ES-I3 (cell line): ENCODE data around the gene AP5B1.
"Not testable (repeated sequence)": the region's sequence is repeated elsewhere in the genome, so short reads cannot be mapped to it uniquely, and the experiment has no call there.

ENCODE experiments used
- H3K36me3 ChIP-seq: 2 replicates; pipeline ENCODE4 v1.6.1; 2013; ENCODE audit warnings: mild to moderate bottlenecking, low read length, control low read depth, moderate library complexity; ENCODE audit not compliant: insufficient read depth
- H3K4me1 ChIP-seq: 2 replicates; pipeline ENCODE4 v1.6.1; 2013; ENCODE audit warnings: mild to moderate bottlenecking, control low read depth, low read length; ENCODE audit not compliant: insufficient read depth
- H3K9ac ChIP-seq: 2 replicates; pipeline ENCODE4 v1.6.1; 2013; ENCODE audit warnings: low read depth, mild to moderate bottlenecking, low read length, moderate library complexity
- H3K9me3 ChIP-seq: 2 replicates; pipeline ENCODE4 v1.6.1; 2013; ENCODE audit warnings: mild to moderate bottlenecking, low read length, moderate library complexity; ENCODE audit not compliant: control insufficient read depth, insufficient read depth

The AP5B1 gene

DNA sequence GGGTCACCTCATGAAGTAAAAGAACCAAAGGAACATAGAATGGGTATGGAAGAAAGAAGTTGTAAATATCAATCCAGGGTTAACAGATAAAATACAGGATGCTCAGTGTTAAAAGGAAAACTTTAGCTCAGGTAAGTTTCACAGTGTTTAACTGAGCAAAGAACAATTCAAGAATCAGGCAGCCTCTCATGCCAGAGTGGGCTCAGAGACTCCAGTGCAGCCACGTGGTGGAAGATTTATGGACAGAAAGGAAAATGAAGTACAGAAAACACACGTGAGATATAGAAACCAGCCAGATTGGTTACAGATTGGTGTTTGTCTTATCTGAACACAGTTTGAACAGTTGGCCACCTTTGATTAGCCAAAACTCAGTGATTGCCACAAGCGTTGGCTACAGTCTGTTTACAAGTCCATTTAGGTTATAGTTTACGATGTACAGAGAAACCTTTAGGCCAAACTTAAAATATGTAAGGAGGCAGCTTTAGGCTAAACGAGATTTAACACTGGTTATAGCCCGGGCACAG is 9.1 kb downstream of the AP5B1 start:
- Histone ChIP-seq H3K9me3 (no peaks in the 10 kb centered on the region), H3K4me1 (no peaks in the 10 kb centered on the region), H3K36me3 (no peaks in the 10 kb centered on the region), H3K9ac (no peak overlapping the region)

DNA sequence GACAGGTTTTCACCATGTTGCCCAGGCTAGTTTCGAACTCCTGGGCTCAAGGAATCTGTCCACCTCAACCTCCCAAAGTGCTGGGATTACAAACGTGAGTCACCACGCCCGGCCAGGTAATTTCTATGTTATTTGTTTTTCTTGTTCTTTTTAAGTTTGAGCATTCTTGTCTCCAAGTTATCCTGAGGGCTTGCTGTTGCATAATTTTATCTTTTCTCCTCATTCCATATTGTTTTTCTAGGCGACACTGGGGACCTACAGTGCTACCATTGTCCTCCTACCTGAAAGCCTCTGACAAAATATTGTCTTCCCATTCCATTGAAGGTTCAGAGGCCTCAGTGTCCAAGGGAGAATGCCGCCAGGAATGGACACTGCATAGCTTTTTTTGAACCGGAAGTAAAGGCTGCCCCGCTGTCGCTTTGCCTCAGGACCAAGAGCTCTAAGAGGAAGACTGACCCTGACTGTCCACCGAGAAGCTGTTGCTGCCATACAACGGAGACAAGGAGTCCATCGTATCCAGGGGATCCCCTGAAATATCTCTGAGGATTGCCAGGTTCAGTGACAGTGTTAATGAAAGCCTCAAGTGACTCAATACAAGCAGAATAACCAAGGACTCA is 9.7 kb downstream of the AP5B1 start:
- Histone ChIP-seq H3K36me3 (no peaks in the 10 kb centered on the region), H3K9ac (no peak overlapping the region), H3K4me1 (no peaks in the 10 kb centered on the region), H3K9me3 (no peaks in the 10 kb centered on the region)

DNA sequence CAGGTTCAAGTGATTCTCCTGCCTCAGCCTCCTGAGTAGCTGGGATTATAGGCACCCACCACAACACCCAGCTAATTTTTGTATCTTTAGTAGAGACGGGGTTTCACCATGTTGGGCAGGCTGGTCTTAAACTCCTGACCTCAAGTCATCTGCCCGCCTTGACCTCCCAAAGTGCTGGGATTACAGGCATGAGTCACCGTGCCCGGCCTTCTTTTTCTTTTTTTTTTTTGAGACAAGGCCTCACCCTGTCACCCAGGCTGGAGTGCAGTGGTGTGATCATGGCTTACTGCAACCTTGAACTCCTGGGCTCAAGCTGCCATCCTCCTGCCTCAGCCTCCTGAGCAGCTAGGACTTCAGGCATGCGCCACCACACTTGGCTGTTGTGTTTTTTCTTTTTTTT is 13.0 kb downstream of the AP5B1 start:
- not testable (repeated sequence) for H3K36me3 ChIP-seq, H3K9me3 ChIP-seq, H3K9ac ChIP-seq, H3K4me1 ChIP-seq

DNA sequence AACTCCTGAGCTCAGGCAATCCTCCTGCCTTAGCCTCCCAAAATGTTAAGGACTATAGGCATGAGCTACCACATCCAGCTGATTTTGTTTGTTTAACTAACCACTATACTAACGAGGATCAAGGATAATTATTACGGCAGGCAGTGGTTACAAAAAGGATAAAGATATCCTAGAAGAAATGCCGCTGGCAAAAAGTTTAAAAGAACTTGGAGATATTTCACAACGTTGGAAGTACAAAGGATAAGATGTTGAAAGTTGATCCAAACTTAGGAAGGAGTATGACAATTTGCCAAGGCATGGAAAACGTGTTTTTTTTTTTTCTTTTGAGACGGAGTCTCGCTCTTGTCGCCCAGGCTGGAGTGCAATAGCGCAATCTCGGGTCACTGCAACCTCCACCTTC is 13.4 kb downstream of the AP5B1 start:
- H3K36me3 ChIP-seq: no peaks in the 10 kb centered on the region
- H3K4me1 ChIP-seq: no peaks in the 10 kb centered on the region
- H3K9ac ChIP-seq: no peak overlapping the region
- no peaks in the 10 kb centered on the region for H3K9me3 ChIP-seq

DNA sequence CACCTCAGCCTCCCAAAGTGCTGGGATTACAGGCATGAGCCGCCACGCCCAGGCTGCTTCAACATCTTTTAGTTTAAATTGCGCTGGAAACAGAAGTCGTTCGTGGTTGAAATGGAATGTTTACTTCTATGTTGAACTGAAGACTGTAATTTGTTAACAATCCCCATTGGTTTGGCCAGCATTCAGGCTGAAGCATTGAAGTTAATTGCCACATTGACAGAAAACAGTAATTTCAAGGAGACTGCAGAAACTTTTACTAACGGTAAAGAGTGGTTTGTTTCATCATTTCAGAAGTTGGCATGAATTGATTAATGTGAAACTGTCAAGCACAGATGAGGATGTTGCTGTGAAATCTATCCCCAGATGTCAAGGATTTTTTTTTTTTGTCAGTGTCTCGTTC is 14.2 kb downstream of the AP5B1 start:
- no peaks in the 10 kb centered on the region for H3K4me1 ChIP-seq
- H3K36me3 ChIP-seq: no peaks in the 10 kb centered on the region
- H3K9ac ChIP-seq: no peak overlapping the region
- H3K9me3 ChIP-seq: no peaks in the 10 kb centered on the region

DNA sequence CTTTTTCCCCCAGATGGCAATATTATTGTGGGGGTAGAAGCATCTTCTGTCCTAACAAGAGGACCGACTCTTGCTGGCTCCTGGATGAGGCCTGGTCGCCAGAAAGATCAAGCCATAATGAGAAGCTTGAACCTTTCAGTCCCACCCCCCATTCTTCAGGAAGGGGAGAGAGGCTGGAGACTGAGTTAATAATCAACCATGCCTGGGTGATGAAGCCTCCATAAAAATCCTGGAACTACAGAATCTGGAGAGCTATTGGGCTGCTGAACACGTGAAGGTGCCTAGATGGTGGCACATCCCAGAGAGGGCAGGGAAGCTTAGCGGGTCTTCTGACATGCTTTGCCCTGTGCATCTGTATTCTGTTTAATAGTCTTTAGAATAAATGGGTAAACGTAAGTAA is 16.3 kb downstream of the AP5B1 start:
- Histone ChIP-seq H3K36me3 (no peaks in the 10 kb centered on the region), H3K4me1 (no peaks in the 10 kb centered on the region), H3K9me3 (no peaks in the 10 kb centered on the region), H3K9ac (no peak overlapping the region)

DNA sequence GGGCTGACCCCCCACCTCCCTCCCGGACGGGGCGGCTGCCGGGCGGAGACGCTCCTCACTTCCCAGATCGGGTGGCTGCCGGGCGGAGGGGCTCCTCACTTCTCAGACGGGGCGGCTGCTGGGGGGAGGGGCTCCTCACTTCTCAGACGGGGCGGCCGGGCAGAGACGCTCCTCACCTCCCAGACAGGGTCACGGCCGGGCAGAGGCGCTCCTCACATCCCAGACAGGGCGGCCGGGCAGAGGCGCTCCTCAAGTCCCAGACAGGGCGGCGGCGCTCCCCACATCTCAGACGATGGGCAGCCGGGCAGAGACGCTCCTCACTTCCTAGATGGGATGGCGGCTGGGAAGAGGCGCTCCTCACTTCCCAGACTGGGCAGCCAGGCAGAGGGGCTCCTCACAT is 18.0 kb downstream of the AP5B1 start:
- H3K4me1 ChIP-seq, H3K9me3 ChIP-seq, H3K36me3 ChIP-seq, H3K9ac ChIP-seq: not testable (repeated sequence)

DNA sequence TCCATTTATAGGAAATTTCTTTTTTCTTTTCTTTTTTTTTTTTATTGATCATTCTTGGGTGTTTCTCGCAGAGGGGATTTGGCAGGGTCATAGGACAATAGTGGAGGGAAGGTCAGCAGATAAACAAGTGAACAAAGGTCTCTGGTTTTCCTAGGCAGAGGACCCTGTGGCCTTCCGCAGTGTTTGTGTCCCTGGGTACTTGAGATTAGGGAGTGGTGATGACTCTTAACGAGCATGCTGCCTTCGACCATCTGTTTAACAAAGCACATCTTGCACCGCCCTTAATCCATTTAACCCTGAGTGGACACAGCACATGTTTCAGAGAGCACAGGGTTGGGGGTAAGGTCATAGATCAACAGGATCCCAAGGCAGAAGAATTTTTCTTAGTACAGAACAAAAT is 18.6 kb downstream of the AP5B1 start:
- H3K4me1 ChIP-seq, H3K9me3 ChIP-seq, H3K9ac ChIP-seq, H3K36me3 ChIP-seq: not testable (repeated sequence)

DNA sequence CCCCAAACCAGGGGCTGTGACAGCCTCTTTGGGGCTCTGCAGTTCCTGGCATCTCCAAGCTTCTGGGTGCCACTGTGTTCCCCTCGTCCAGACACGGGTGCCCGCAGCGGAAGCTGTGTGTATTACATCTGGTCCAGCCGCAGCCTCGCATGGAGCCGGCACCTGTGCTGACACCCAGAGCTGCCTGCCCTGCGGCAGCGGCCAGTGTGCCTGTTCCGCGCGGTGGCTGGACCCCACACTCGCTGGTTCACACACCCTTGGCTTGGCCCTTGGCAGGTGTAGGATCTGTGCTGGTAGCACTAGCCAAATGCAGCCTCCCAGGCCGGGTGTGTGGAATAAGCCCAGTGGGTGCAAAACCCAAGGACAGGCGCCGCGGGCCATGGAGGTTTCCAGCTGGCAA is 35.7 kb downstream of the AP5B1 start:
- Histone ChIP-seq H3K9me3 (no peaks in the 10 kb centered on the region), H3K36me3 (no peaks in the 10 kb centered on the region), H3K9ac (no peak overlapping the region), H3K4me1 (no peaks in the 10 kb centered on the region)

DNA sequence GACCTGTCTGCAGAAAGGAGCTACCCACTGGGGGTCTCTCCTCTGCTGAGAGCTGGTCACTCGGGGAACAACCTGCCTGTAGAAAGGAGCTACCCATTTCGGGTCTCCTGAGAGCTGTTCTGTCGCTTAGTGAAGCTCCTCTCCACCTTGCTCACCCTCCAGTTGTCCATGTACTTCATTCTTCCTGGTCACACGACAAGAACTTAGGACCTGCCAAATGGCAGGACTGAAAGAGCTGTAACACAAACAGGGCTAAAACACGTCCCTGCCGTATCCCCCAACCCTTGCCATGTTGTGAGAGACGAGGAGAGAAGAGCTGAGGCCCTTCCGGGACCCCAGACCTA is 36.1 kb downstream of the AP5B1 start:
- no peaks in the 10 kb centered on the region for H3K36me3 ChIP-seq
- H3K9me3 ChIP-seq: no peaks in the 10 kb centered on the region
- H3K4me1 ChIP-seq: no peaks in the 10 kb centered on the region
- H3K9ac ChIP-seq: no peak overlapping the region

DNA sequence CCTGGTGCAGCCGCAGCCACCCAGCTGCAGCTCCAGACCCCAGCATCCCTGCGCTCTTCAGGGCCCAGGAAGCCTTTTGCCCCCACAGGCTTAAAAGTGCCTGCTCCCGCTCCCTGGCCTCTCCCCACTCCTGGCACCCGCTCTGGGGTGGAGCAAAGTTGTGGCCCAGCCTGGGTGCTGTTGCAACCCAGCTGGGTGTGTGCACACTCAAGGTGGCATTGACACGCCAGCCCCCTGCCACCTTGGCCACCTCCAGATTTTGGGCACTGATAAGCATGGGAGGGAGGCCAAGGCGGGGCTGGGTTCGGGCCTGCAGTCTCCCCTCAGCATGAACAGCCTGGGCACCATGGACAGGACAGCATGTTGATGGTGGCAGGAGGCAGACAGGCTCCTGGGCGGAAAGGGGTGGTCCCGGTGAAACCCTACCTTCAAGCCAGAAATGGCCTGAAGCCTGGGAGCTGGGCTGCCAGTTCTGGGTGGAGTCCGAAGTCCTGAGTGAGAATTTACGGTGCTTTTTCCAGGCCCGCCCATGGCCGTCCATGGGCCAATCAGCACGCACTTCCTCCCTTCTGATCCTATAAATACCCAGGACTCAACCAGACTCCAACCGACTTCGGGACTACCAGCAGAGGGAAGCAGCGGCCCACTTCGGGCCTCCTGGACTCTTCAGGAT is 36.6 kb downstream of the AP5B1 start:
- H3K4me1 ChIP-seq: no peaks in the 10 kb centered on the region
- H3K9ac ChIP-seq: no peak overlapping the region
- H3K36me3 ChIP-seq: no peaks in the 10 kb centered on the region
- no peaks in the 10 kb centered on the region for H3K9me3 ChIP-seq

DNA sequence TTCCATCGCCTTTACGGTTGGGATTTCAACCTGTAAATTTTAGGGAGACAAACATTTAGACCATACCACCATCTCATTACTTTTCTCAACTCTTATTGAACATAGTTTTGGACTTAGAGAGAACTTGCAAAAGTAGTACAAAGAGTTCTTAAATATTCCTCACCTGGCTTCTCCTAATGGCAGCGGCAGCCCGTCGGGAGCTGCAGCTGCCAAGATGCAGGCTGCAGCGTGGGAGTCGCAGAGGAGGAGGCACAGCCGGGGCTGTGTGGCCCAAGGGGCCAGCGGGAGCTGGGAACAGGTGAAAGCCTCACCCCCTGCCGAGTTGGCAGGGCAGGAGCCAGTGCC is 37.1 kb downstream of the AP5B1 start:
- Histone ChIP-seq H3K4me1 (no peaks in the 10 kb centered on the region), H3K9ac (no peak overlapping the region), H3K36me3 (no peaks in the 10 kb centered on the region), H3K9me3 (0 out of 2 replicates have a peak, but pooled peaks cover 3% of the 10 kb centered on the region)

DNA sequence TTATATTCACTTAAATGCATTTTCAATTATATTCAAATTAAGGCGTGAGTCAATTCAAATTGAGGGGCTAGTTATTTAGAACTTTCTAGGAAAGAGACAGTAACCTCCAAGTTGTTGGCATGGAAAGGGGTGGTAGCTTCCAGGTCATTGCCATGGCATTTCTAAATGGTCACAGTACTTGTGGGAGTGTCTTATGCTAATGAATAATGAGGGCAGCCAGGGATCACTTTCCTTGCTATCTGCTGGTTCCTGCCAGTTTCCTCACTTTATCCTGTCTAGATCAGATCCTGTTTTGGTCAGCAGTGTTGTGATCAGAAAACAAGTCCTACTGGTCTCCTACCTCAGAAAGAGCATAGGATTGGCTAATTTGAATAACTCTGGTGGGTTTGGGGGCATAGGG is 38.4 kb downstream of the AP5B1 start:
- Histone ChIP-seq H3K4me1 (no peaks in the 10 kb centered on the region), H3K9ac (no peak overlapping the region), H3K9me3 (peaks cover 3% of the 10 kb centered on the region), H3K36me3 (no peaks in the 10 kb centered on the region)

DNA sequence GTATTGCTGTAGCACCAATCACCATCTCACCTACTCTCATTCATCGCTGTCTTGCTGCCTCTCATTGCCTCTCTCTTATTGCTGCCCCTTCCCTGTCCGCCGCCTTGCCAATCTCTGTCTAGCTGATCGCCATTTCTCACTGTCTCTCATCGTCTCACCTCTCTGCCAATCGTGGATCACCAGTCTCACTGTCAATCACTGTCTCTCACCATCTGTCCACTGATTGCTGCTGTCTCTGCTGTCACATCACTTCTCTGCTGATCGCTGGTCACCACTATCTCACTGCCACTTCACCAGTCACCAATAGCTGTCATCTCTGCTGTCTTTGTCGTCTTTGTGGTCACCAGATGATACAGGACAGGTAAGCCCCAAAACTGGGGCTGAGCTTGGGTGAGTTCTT is 39.6 kb downstream of the AP5B1 start:
- Histone ChIP-seq H3K36me3 (no peaks in the 10 kb centered on the region), H3K9me3 (peaks cover 12% of the 10 kb centered on the region), H3K4me1 (no peaks in the 10 kb centered on the region), H3K9ac (no peak overlapping the region)

DNA sequence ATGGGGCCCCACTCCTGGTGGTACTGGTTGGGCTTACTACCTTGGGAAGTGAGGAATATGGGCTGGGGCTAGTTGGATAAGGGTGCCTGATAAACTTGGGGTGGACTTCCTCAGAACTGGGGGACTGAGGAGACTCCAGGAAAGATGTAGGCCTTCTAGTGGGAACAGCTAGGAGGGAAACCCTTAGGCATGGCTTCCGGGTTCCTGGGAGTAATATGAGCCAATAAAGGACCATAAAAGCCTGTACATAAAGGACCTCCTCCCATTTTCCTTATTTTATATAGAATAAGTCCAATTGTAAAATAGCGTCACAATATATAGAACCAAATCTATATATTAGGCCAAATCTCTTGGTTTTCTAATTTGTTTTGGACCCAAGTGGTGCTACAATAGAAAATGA is 41.8 kb downstream of the AP5B1 start:
- H3K4me1 ChIP-seq: no peaks in the 10 kb centered on the region

More for the DNA sequence above, 41.8 kb downstream of the AP5B1 start:
- Histone ChIP-seq H3K9ac (no peak overlapping the region), H3K9me3 (peaks cover 12% of the 10 kb centered on the region), H3K36me3 (no peaks in the 10 kb centered on the region)
